Neuronal stem cell (in vitro differentiated cells): Measurements from ENCODE around the gene INTS14.

Experiments used
- DNase-seq: peaks from one replicate; pipeline ENCODE4 v3.0.0-alpha.2; 2013; ENCODE audit warnings: low spot score
- H2AFZ ChIP-seq: one replicate; pipeline ENCODE4 v1.6.1; 2013; ENCODE audit warnings: mild to moderate bottlenecking, low read length, inconsistent platforms
- H2AK5ac ChIP-seq: 2 replicates; pipeline ENCODE4 v1.6.1; 2013; ENCODE audit warnings: low read depth, mild to moderate bottlenecking, inconsistent platforms, low read length, moderate library complexity, mixed read lengths
- H2BK120ac ChIP-seq: 2 replicates; pipeline ENCODE4 v1.6.1; 2013; ENCODE audit warnings: low read depth, mild to moderate bottlenecking, inconsistent platforms, low read length, moderate library complexity, mixed read lengths
- H2BK12ac ChIP-seq: one replicate; pipeline ENCODE4 v1.6.1; 2013; ENCODE audit warnings: low read length, inconsistent platforms
- H2BK15ac ChIP-seq: 2 replicates; pipeline ENCODE4 v1.6.1; 2013; ENCODE audit warnings: mild to moderate bottlenecking, low read length, inconsistent platforms, mixed read lengths
- H2BK5ac ChIP-seq: one replicate; pipeline ENCODE4 v1.6.1; 2013; ENCODE audit warnings: inconsistent platforms, mild to moderate bottlenecking, low read length, moderate library complexity
- H3K14ac ChIP-seq: one replicate; pipeline ENCODE4 v1.6.1; 2013; ENCODE audit warnings: low read length, inconsistent platforms
- H3K18ac ChIP-seq: 2 replicates; pipeline ENCODE4 v1.6.1; 2013; ENCODE audit warnings: low read length, inconsistent platforms
- H3K23ac ChIP-seq: 2 replicates; pipeline ENCODE4 v1.6.1; 2013; ENCODE audit warnings: low read depth, mild to moderate bottlenecking, mixed read lengths, low read length, inconsistent platforms; ENCODE audit not compliant: poor library complexity
- H3K27ac ChIP-seq: replicated peaks from 3 replicates; pipeline ENCODE4 v1.5.1; 2013; ENCODE audit warnings: low read length, inconsistent platforms
- H3K27me3 ChIP-seq, 3 experiments: 2 replicates each; pipeline ENCODE4 v1.6.1; 2013; ENCODE audit warnings: low read length in 3 of 3, mild to moderate bottlenecking in 2 of 3, inconsistent platforms in 1 of 3, low read depth in 1 of 3, mixed read lengths in 1 of 3, moderate library complexity in 1 of 3; ENCODE audit not compliant: control insufficient read depth in 3 of 3, insufficient read depth in 3 of 3
- H3K36me3 ChIP-seq, 2 donors: replicated peaks in 1 of 2; 2 replicates each; pipeline ENCODE4 v1.6.1; 2013; ENCODE audit warnings: low read length in 2 of 2; ENCODE audit not compliant: control insufficient read depth in 2 of 2, insufficient read depth in 2 of 2
- H3K4ac ChIP-seq: 2 replicates; pipeline ENCODE4 v1.6.1; 2013; ENCODE audit warnings: inconsistent platforms, mild to moderate bottlenecking, low read length, moderate library complexity
- H3K4me1 ChIP-seq, 2 donors: 1 replicate in 1 of 2; 2 replicates in 1 of 2; pipeline ENCODE4 v1.6.1; 2013; ENCODE audit warnings: low read length in 2 of 2, low read depth in 1 of 2; ENCODE audit not compliant: control insufficient read depth in 2 of 2, insufficient read depth in 1 of 2
- H3K4me2 ChIP-seq: one replicate; pipeline ENCODE4 v1.6.1; 2013; ENCODE audit warnings: mild to moderate bottlenecking, low read length, inconsistent platforms; ENCODE audit not compliant: insufficient read depth, poor library complexity, severe bottlenecking
- H3K4me3 ChIP-seq, 2 donors: 2 replicates each; pipeline ENCODE4 v1.5.1; 2013; ENCODE audit warnings: low read length in 2 of 2, mild to moderate bottlenecking in 2 of 2, inconsistent platforms in 1 of 2, moderate library complexity in 1 of 2
- H3K79me1 ChIP-seq: one replicate; pipeline ENCODE4 v1.6.1; 2013; ENCODE audit warnings: low read depth, mild to moderate bottlenecking, inconsistent platforms, low read length, moderate library complexity
- H3K9ac ChIP-seq: one replicate; pipeline ENCODE4 v1.6.1; 2013; ENCODE audit warnings: mild to moderate bottlenecking, low read depth, low read length, inconsistent platforms; ENCODE audit not compliant: poor library complexity
- H3K9me3 ChIP-seq, 2 donors: replicated peaks in 1 of 2; 2 replicates each; pipeline versions ENCODE3 to v1.6.1; 2013; ENCODE audit warnings: low read length in 2 of 2, mild to moderate bottlenecking in 2 of 2, inconsistent platforms in 1 of 2, low read depth in 1 of 2, mixed read lengths in 1 of 2, moderate library complexity in 1 of 2; ENCODE audit not compliant: control insufficient read depth in 2 of 2, insufficient read depth in 1 of 2
- H4K8ac ChIP-seq: one replicate; pipeline ENCODE4 v1.6.1; 2013; ENCODE audit warnings: low read depth, mild to moderate bottlenecking, inconsistent platforms, low read length, moderate library complexity
- H4K91ac ChIP-seq: one replicate; pipeline ENCODE4 v1.6.1; 2013; ENCODE audit warnings: low read length, low read depth, mild to moderate bottlenecking, inconsistent platforms; ENCODE audit not compliant: poor library complexity
- WGBS, 2 donors: extraction: QIAGEN DNeasy Blood & Tissue Kit; methylation state at CpG; one replicate each; pipeline ENCODE4 v1.1.7; 2013; ENCODE audit warnings: missing lambda C conversion rate in 2 of 2, mixed read lengths in 1 of 2; ENCODE audit not compliant: insufficient read length in 2 of 2, insufficient replicate concordance in 1 of 2; ENCODE audit errors: extremely low coverage in 2 of 2; 5-methylcytosine and 5-hydroxymethylcytosine counted together

INTS14 gene

GRCh38 chr15:65650312-65651041, 39.5 kb upstream of the INTS14 start:
- no peak overlapping the region for H2BK12ac ChIP-seq

GRCh38 chr15:65646486-65646885, 35.6 kb upstream of the INTS14 start:
- Histone ChIP-seq H3K79me1 (no peaks in the 10 kb centered on the region), H3K23ac (no peak overlapping the region), H2BK5ac (no peak overlapping the region), H3K4me3 (no peak overlapping the region), H3K9ac (no peak overlapping the region), H4K91ac (no peak overlapping the region), H2AK5ac (no peak overlapping the region), H3K27me3 (no peaks in the 10 kb centered on the region), H2BK120ac (no peak overlapping the region), H3K4me2 (no peak overlapping the region), H2AFZ (no peak overlapping the region), H2BK12ac (no peak overlapping the region), H4K8ac (no peak overlapping the region), H3K9me3 (no peaks in the 10 kb centered on the region), H2BK15ac (no peak overlapping the region), H3K18ac (no peak overlapping the region), H3K27ac (no peak overlapping the region), H3K4me1 (no peaks in the 10 kb centered on the region), H3K4ac (no peak overlapping the region), H3K36me3 (peaks cover 0 to 2% of the 10 kb centered on the region in 2 donors), H3K14ac (no peak overlapping the region)
- no CpG with 5 or more reads among the region's 4 CpGs for WGBS, 2 donors
- no peak for DNase-seq

More at GRCh38 chr15:65650312-65651041, 39.5 kb upstream of the INTS14 start:
- peaks cover 0 to 3% of the 10 kb centered on the region in 2 donors for H3K4me1 ChIP-seq
- no peak overlapping the region for H4K91ac ChIP-seq
- peaks cover 0 to 13% of the 10 kb centered on the region in 2 donors for H3K36me3 ChIP-seq
- H2AK5ac ChIP-seq: no peak overlapping the region
- no peak overlapping the region for H3K14ac ChIP-seq
- no peak overlapping the region for H2BK15ac ChIP-seq
- no peak overlapping the region for H2BK5ac ChIP-seq
- H3K9ac ChIP-seq: no peak overlapping the region
- no peaks in the 10 kb centered on the region for H3K79me1 ChIP-seq
- H3K27ac ChIP-seq: no peak overlapping the region
- no peak for DNase-seq
- no peak overlapping the region for H3K18ac ChIP-seq
- H3K4me2 ChIP-seq: no peak overlapping the region
- no peak overlapping the region for H2AFZ ChIP-seq
- H3K23ac ChIP-seq: peak overlapping the region; percentile 20
- no peaks in the 10 kb centered on the region for H3K27me3 ChIP-seq
- no peaks in the 10 kb centered on the region for H3K9me3 ChIP-seq
- H3K4ac ChIP-seq: no peak overlapping the region
- H3K4me3 ChIP-seq: no peak overlapping the region
- H2BK120ac ChIP-seq: no peak overlapping the region
- WGBS, 2 donors: 100% methylated on average over 1 of the region's 12 CpGs; no CpG with 5 or more reads in 1 of the 2 donors
- no peak overlapping the region for H4K8ac ChIP-seq

- H3K9me3 ChIP-seq: no peaks in the 10 kb centered on the region
- no peak overlapping the region for H4K8ac ChIP-seq
- H3K36me3 ChIP-seq: no peaks in the 10 kb centered on the region
- no peak overlapping the region for H2BK5ac ChIP-seq
- no peaks in the 10 kb centered on the region for H3K27me3 ChIP-seq
- no peak overlapping the region for H3K27ac ChIP-seq
- H2BK12ac ChIP-seq: no peak overlapping the region
- H3K4me3 ChIP-seq: no peak overlapping the region
- H2BK15ac ChIP-seq: no peak overlapping the region
- H3K4ac ChIP-seq: no peak overlapping the region
- H4K91ac ChIP-seq: no peak overlapping the region
- H3K79me1 ChIP-seq: no peaks in the 10 kb centered on the region
- no peak overlapping the region for H2AK5ac ChIP-seq
- no peak overlapping the region for H3K14ac ChIP-seq
- no peak overlapping the region for H3K4me2 ChIP-seq
- no peaks in the 10 kb centered on the region for H3K4me1 ChIP-seq
- no peak overlapping the region for H3K18ac ChIP-seq
- no peak overlapping the region for H3K23ac ChIP-seq
- DNase-seq: no peak
- H2BK120ac ChIP-seq: no peak overlapping the region
- no peak overlapping the region for H3K9ac ChIP-seq
- WGBS, 2 donors: no CpG with 5 or more reads among the region's 4 CpGs
- H2AFZ ChIP-seq: no peak overlapping the region
Observed at GRCh38 chr15:65645392-65645791, 34.5 kb upstream of the INTS14 start.

- Histone ChIP-seq H3K18ac (no peak overlapping the region), H3K4me3 (no peak overlapping the region), H3K27ac (no peak overlapping the region), H4K8ac (no peak overlapping the region), H2AK5ac (no peak overlapping the region), H2BK12ac (no peak overlapping the region), H2BK5ac (no peak overlapping the region), H3K4me2 (no peak overlapping the region), H3K9ac (no peak overlapping the region), H3K4me1 (no peaks in the 10 kb centered on the region), H2BK120ac (no peak overlapping the region), H3K4ac (no peak overlapping the region), H4K91ac (no peak overlapping the region), H3K79me1 (no peaks in the 10 kb centered on the region), H2AFZ (no peak overlapping the region), H3K23ac (no peak overlapping the region), H3K14ac (peak overlapping the region; percentile 26), H2BK15ac (no peak overlapping the region), H3K27me3 (no peaks in the 10 kb centered on the region), H3K9me3 (no peaks in the 10 kb centered on the region), H3K36me3 (no peaks in the 10 kb centered on the region)
- no CpG with 5 or more reads among the region's 4 CpGs for WGBS, 2 donors
- no peak for DNase-seq
Observed at GRCh38 chr15:65644282-65644681, 33.4 kb upstream of the INTS14 start.
